Neural crest cell (in vitro differentiated cells): ENCODE data around the gene LMX1B. TPM values are rescaled to one million over a fixed set of nuclear protein-coding genes. Genes with fewer than 3 reads are reported as not detected.

ENCODE experiments used
- DNase-seq: peaks from one replicate; pipeline ENCODE4 v3.0.0; 2021; ENCODE audit warnings: low read depth, mixed read lengths, low spot score
- H3K27ac Mint-ChIP-seq: one replicate; pipeline ENCODE4 v1.8.0; 2021; ENCODE audit warnings: mild to moderate bottlenecking, mixed read lengths; ENCODE audit not compliant: unreplicated experiment
- H3K27me3 Mint-ChIP-seq: 2 replicates; pipeline ENCODE4 v1.8.0; 2021; ENCODE audit warnings: low read depth, mild to moderate bottlenecking, mixed read lengths
- H3K36me3 Mint-ChIP-seq: 2 replicates; pipeline ENCODE4 v1.8.0; 2021; ENCODE audit warnings: low read depth, mild to moderate bottlenecking, mixed read lengths
- H3K4me1 Mint-ChIP-seq: 2 replicates; pipeline ENCODE4 v1.8.0; 2021; ENCODE audit warnings: mixed read lengths
- H3K4me3 Mint-ChIP-seq: one replicate; pipeline ENCODE4 v1.8.0; 2021; ENCODE audit warnings: mild to moderate bottlenecking, mixed read lengths
- H3K9me3 Mint-ChIP-seq: 2 replicates; pipeline ENCODE4 v1.8.0; 2021; ENCODE audit warnings: mixed read lengths
- CTCF ChIP-seq: fragments of 200-600 bp; sonication (generic); conservative IDR thresholded peaks from 2 replicates; pipeline ENCODE4 v1.5.0; 2021; ENCODE audit warnings: antibody characterized with exemption, mild to moderate bottlenecking
- total RNA-seq: library from RNA; stranded (reverse); gene quantifications from 2 replicates; pipeline ENCODE4 v1.2.1, GENCODE V29; 2021

Gene LMX1B
- total RNA-seq, 1 donor from 2014 or later: 10.5 TPM

DNA sequence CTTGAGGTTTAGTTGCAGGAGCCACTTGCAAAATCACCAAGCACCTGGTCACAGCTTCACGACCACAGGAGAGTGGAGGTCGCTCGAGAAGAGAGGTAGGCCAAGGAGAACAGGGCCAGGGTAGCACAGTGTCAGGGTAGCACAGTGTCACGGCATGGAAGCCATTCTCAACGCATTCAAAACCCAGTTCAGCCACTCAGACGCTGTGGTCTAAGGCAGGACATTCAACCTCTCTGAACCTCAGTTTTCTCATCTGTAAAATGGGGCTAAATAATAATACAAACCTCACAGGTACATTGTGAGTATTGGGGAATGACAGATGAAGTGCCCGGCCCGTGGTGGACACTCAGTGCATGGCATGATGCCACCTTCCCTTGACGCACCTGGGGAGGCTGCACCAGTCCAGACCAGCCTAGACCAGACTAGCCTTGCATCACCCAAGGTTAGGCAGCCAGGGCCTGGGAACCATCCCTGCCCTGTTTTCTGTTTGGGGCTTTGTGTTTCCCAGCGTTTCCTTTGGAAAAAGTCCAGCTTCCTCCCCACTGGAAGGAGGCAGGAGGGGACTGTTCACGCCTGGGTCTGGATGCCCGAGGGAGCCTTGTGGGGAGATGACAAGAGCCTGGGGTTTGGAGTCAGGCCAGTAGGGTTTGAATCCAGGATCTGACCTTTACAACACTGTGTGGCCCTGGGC, 7.8 kb upstream of the LMX1B start:
- no peaks in the 10 kb centered on the region for H3K9me3 Mint-ChIP-seq
- H3K27me3 Mint-ChIP-seq: peaks cover 68% of the 10 kb centered on the region
- H3K4me1 Mint-ChIP-seq: peaks cover 8% of the 10 kb centered on the region
- H3K36me3 Mint-ChIP-seq: no peaks in the 10 kb centered on the region
- TF ChIP-seq CTCF: no peak
- no peak overlapping the region for H3K4me3 Mint-ChIP-seq
- H3K27ac Mint-ChIP-seq: no peak overlapping the region
- DNase-seq: no peak

DNA sequence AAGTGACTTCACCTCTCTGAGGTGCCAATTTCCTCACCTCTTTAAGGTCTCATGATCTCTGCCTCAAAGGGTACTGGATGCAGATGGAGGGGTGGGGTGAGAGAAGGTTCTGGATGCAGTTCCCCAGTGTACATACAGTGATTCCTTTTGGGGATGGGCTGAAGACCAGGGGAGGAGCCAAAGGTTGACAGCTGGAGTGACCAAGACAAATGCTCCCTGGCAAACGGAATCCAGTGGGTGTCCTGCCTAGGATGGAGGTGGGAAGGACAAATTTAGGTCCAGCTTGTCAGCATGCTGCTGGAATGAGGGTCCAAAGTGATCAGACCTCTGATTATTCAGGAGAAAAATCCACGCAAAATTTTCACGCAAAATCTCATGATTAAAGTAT, 7.3 kb upstream of the LMX1B start:
- no peak overlapping the region for H3K4me3 Mint-ChIP-seq
- H3K4me1 Mint-ChIP-seq: peaks cover 13% of the 10 kb centered on the region
- H3K27ac Mint-ChIP-seq: no peak overlapping the region
- no peaks in the 10 kb centered on the region for H3K36me3 Mint-ChIP-seq
- DNase-seq: no peak
- TF ChIP-seq CTCF: no peak
- H3K27me3 Mint-ChIP-seq: peaks cover 68% of the 10 kb centered on the region
- H3K9me3 Mint-ChIP-seq: no peaks in the 10 kb centered on the region

DNA sequence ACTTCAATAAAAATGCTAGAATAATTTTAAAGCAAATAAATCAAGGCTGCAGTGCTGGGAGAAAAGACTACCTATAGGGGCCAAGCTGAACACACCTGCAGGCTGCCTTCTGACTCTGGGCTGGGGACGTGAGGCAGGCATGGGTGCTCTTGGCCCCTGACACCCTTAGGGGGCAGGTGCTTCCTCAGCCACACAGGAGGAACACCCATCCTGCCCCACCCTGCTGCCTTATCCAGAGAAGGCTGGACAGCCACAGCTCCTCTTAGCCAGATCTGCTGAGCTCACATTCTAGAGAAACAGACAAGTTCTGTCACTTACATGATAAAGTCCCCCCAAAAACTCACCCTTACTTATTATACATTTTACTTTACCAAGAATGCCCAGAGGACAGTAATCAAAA, 6.6 kb upstream of the LMX1B start:
- H3K9me3 Mint-ChIP-seq: no peaks in the 10 kb centered on the region
- DNase-seq: no peak
- H3K4me1 Mint-ChIP-seq: peaks cover 17% of the 10 kb centered on the region
- H3K4me3 Mint-ChIP-seq: no peak overlapping the region
- no peak overlapping the region for H3K27ac Mint-ChIP-seq
- no peak for TF ChIP-seq CTCF
- H3K27me3 Mint-ChIP-seq: peaks cover 71% of the 10 kb centered on the region
- H3K36me3 Mint-ChIP-seq: no peaks in the 10 kb centered on the region

GRCh38 chr9:126607731-126608130, 6.0 kb upstream of the LMX1B start:
- no peak for TF ChIP-seq CTCF
- peaks cover 18% of the 10 kb centered on the region for H3K4me1 Mint-ChIP-seq
- H3K27ac Mint-ChIP-seq: no peak overlapping the region
- H3K9me3 Mint-ChIP-seq: no peaks in the 10 kb centered on the region
- no peak for DNase-seq
- H3K36me3 Mint-ChIP-seq: no peaks in the 10 kb centered on the region
- no peak overlapping the region for H3K4me3 Mint-ChIP-seq
- H3K27me3 Mint-ChIP-seq: peaks cover 75% of the 10 kb centered on the region

- peaks cover 82% of the 10 kb centered on the region for H3K27me3 Mint-ChIP-seq
- H3K4me1 Mint-ChIP-seq: peaks cover 18% of the 10 kb centered on the region
- no peaks in the 10 kb centered on the region for H3K9me3 Mint-ChIP-seq
- H3K36me3 Mint-ChIP-seq: no peaks in the 10 kb centered on the region
- no peak overlapping the region for H3K4me3 Mint-ChIP-seq
- no peak for DNase-seq
- TF ChIP-seq CTCF: no peak
- H3K27ac Mint-ChIP-seq: no peak overlapping the region
These were observed 5.2 kb upstream of the LMX1B start for GRCh38 chr9:126608551-126608950.
